IMR-90 (cell line): ENCODE data around the gene TBC1D3B.

Experiments used
- BHLHE40 ChIP-seq: fragments of 150-350 bp; IDR thresholded peaks from 2 replicates; pipeline ENCODE4 v1.6.1; 2016; ENCODE audit warnings: mild to moderate bottlenecking, low read depth, low read length
- CEBPB ChIP-seq: IDR thresholded peaks from 2 replicates; pipeline ENCODE4 v1.6.1; 2012; ENCODE audit warnings: low read depth, low read length, improper control_type of control experiment
- MXI1 ChIP-seq: IDR thresholded peaks from 2 replicates; pipeline ENCODE4 v1.6.1; 2012; ENCODE audit warnings: low read depth, mild to moderate bottlenecking, low read length, moderate library complexity, borderline replicate concordance
- NFE2L2 ChIP-seq: fragments of 150-350 bp; IDR thresholded peaks from 2 replicates; pipeline ENCODE4 v1.6.1; 2016; ENCODE audit warnings: low read depth, mild to moderate bottlenecking, low read length
- POLR2A ChIP-seq: IDR thresholded peaks from 2 replicates; pipeline ENCODE4 v1.6.1; 2012; ENCODE audit warnings: mild to moderate bottlenecking, low read depth, low read length
- RAD21 ChIP-seq: IDR thresholded peaks from 2 replicates; pipeline ENCODE4 v1.6.1; 2012; ENCODE audit warnings: low read length, improper control_type of control experiment
- RFX5 ChIP-seq: IDR thresholded peaks from 2 replicates; pipeline ENCODE4 v1.8.0; 2012; ENCODE audit warnings: low read depth, mild to moderate bottlenecking, low read length, moderate library complexity
- TF ChIP-seq, protein P1 (sequence below): conservative IDR thresholded peaks from 2 replicates; pipeline ENCODE4 v1.5.1; 2012; ENCODE audit warnings: mild to moderate bottlenecking, low read depth, low read length, improper control_type of control experiment
- TF ChIP-seq, protein P2 (sequence below): fragments of 150-350 bp; IDR thresholded peaks from 2 replicates; pipeline ENCODE4 v1.6.1; 2016; ENCODE audit warnings: low read depth, mild to moderate bottlenecking, low read length, moderate library complexity, borderline replicate concordance

DNA sequence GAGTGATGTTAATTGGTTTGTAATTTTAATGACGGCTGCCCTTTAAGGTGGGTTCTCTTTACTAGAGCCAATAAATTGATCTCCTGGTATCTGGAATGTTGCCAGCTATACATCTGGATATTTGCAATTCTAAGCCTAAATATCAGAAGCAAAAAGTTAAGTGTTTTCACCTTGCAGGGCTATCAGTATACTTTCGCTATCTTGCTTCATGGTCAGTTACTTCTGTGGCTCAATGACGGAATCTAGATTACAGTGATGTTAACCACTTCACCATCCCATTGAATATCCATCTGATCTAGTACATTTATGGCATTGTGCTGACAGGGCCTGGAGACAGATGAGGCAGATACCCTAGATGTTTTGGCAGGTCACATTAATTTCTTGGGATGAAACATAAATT lies 44.5 kb downstream of the TBC1D3B start:
- TF ChIP-seq, protein P1, sequence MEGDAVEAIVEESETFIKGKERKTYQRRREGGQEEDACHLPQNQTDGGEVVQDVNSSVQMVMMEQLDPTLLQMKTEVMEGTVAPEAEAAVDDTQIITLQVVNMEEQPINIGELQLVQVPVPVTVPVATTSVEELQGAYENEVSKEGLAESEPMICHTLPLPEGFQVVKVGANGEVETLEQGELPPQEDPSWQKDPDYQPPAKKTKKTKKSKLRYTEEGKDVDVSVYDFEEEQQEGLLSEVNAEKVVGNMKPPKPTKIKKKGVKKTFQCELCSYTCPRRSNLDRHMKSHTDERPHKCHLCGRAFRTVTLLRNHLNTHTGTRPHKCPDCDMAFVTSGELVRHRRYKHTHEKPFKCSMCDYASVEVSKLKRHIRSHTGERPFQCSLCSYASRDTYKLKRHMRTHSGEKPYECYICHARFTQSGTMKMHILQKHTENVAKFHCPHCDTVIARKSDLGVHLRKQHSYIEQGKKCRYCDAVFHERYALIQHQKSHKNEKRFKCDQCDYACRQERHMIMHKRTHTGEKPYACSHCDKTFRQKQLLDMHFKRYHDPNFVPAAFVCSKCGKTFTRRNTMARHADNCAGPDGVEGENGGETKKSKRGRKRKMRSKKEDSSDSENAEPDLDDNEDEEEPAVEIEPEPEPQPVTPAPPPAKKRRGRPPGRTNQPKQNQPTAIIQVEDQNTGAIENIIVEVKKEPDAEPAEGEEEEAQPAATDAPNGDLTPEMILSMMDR, result no peak
- TF ChIP-seq RFX5 (no peak), POLR2A (no peak), MXI1 (no peak), BHLHE40 (no peak), CEBPB (no peak), NFE2L2 (no peak), RAD21 (no peak)
- TF ChIP-seq, protein P2, sequence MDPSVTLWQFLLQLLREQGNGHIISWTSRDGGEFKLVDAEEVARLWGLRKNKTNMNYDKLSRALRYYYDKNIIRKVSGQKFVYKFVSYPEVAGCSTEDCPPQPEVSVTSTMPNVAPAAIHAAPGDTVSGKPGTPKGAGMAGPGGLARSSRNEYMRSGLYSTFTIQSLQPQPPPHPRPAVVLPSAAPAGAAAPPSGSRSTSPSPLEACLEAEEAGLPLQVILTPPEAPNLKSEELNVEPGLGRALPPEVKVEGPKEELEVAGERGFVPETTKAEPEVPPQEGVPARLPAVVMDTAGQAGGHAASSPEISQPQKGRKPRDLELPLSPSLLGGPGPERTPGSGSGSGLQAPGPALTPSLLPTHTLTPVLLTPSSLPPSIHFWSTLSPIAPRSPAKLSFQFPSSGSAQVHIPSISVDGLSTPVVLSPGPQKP, result no peak
